ENCODE data around the gene TMEM31. TPM values are rescaled to one million over a fixed set of nuclear protein-coding genes. Genes with fewer than 3 reads are reported as not detected.

The TMEM31 gene
- total and polyA plus RNA-seq, 9 donors: 0.35 to 1.1 (median 0.68) TPM; not detected in 1

DNA sequence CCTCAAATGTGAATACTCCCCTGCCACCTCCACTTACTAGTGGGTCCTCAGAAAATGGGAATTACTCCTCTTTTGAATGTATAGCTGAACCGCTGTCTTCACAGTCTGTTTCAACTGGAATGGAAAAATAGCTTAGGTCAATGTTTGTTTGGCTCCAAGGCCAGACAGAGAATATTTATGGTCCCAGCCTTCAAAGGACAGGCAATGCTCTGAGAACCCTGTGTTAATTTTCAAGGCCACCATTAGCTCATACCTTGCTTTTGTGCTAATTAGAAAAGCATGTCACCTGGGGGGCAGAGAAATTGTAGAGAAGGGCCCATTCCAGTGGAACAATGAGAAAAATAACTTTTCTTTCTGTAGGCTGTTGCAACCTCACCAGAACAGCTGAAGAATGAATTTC is 19.6 kb upstream of the TMEM31 start:
- TF ChIP-seq EP300 (IDR thresholded peaks at IDR 0.05) (no peak), POLR2A (IDR thresholded peaks at IDR 0.05) (no peak)
- TF ChIP-seq, protein P1, sequence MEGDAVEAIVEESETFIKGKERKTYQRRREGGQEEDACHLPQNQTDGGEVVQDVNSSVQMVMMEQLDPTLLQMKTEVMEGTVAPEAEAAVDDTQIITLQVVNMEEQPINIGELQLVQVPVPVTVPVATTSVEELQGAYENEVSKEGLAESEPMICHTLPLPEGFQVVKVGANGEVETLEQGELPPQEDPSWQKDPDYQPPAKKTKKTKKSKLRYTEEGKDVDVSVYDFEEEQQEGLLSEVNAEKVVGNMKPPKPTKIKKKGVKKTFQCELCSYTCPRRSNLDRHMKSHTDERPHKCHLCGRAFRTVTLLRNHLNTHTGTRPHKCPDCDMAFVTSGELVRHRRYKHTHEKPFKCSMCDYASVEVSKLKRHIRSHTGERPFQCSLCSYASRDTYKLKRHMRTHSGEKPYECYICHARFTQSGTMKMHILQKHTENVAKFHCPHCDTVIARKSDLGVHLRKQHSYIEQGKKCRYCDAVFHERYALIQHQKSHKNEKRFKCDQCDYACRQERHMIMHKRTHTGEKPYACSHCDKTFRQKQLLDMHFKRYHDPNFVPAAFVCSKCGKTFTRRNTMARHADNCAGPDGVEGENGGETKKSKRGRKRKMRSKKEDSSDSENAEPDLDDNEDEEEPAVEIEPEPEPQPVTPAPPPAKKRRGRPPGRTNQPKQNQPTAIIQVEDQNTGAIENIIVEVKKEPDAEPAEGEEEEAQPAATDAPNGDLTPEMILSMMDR (IDR thresholded peaks at IDR 0.05): no peak
- Histone ChIP-seq H3K4me3 (no peak overlapping the region), H3K4me1 (ENCODE audit: insufficient read depth) (no peaks in the 10 kb centered on the region), H3K36me3 (no peaks in the 10 kb centered on the region), H3K9me3 (no peaks in the 10 kb centered on the region), H3K27me3 (no peaks in the 10 kb centered on the region), H3K27ac (no peak overlapping the region)
- WGBS, 3 donors: 77 to 86% (median 86%) methylated on average over 1 of the region's 1 CpG
- DNase-seq: no peak
- intact Hi-C loops (cut with DNase I): loop anchor here in 2 of 4 donors (10.0 kb wide), 1 partner anchor 124 kb away; no protein-coding TSS in a partner anchor

DNA sequence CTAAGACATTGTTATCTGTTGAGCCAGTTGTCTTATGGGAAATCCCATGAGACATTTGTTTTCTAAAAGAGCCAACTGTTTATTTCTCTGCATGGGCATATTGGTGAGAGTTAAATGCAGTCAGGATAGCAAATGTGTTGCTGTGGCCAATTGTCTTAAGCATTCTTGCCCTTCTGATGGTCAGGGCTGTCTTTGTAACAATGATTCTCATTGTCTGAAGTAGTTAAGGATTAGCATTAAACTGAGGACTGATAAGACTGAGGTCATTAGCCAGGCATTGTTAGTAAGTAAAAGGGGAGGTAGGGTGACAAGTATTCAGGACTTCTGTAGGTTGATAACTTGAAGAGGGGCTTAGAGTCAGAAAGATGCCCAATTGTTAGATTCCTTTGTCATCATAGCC is 13.0 kb upstream of the TMEM31 start:
- H3K27me3 ChIP-seq: no peaks in the 10 kb centered on the region
- intact Hi-C loops (cut with DNase I): loop anchor here in 2 of 4 donors (10.0 kb wide), 1 partner anchor 117 kb away; no protein-coding TSS in a partner anchor
- DNase-seq: no peak
- no peaks in the 10 kb centered on the region for H3K9me3 ChIP-seq
- no peak overlapping the region for H3K4me3 ChIP-seq
- H3K4me1 ChIP-seq (ENCODE audit: insufficient read depth): peaks cover 1% of the 10 kb centered on the region
- TF ChIP-seq POLR2A (IDR thresholded peaks at IDR 0.05) (no peak), EP300 (IDR thresholded peaks at IDR 0.05) (no peak)
- TF ChIP-seq, protein P1 (IDR thresholded peaks at IDR 0.05): no peak
- H3K27ac ChIP-seq: no peak overlapping the region
- H3K36me3 ChIP-seq: no peaks in the 10 kb centered on the region

DNA sequence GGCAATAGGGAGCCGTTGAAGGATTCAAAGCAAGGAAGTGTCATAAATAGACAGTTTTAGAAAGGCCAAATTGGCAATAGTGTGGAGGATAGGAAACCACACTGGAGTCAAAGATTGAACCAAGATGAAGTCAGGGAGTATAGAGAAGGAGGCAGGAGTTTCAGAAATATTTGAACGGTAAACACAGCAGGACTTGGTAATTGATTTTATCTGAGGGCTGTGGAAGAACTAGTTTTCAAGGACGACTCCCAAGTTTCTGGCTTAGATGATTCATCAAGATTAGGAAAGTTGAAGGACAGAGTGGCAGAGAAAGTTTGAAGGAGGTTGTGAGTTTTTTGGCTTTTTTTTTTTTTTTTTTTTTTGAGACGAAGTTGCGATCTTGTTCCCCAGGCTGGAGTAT is 11.5 kb upstream of the TMEM31 start:
- Histone ChIP-seq H3K27ac (no peak overlapping the region), H3K4me3 (no peak overlapping the region), H3K36me3 (no peaks in the 10 kb centered on the region), H3K4me1 (ENCODE audit: insufficient read depth) (peaks cover 1% of the 10 kb centered on the region), H3K27me3 (no peaks in the 10 kb centered on the region), H3K9me3 (no peaks in the 10 kb centered on the region)
- 75 to 80% (median 78%) methylated on average over 5 of the region's 5 CpGs for WGBS, 3 donors
- DNase-seq: no peak
- intact Hi-C loops (cut with DNase I): loop anchor here in 2 of 4 donors (10.0 kb wide), 1 partner anchor 116 kb away; no protein-coding TSS in a partner anchor
- TF ChIP-seq POLR2A (IDR thresholded peaks at IDR 0.05) (no peak), EP300 (IDR thresholded peaks at IDR 0.05) (no peak)

DNA sequence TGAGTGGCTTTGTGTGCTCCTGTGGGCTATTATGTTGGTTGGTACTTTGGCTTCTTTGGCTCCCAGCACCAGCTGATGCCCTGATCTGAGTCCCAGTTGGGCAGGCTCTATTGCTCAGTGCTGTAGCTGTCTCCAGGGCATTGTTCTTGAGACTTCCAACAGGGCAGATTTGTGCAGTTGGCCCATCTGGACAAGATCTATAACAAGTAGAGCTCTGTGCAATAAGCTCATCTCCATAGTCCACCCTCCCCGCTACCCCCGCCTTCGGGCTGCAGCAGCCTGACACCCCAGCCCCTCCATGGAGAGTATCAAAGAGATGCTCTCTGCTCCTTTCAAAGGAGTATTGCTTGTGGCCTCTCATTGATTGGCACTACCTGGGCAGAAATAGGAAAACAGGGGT is 5.8 kb upstream of the TMEM31 start:
- no peak for DNase-seq
- Histone ChIP-seq H3K27me3 (no peaks in the 10 kb centered on the region), H3K9me3 (no peaks in the 10 kb centered on the region), H3K4me1 (ENCODE audit: insufficient read depth) (no peaks in the 10 kb centered on the region), H3K27ac (no peak overlapping the region), H3K36me3 (no peaks in the 10 kb centered on the region), H3K4me3 (no peak overlapping the region)
- TF ChIP-seq, protein P1 (IDR thresholded peaks at IDR 0.05): no peak
- no peak for TF ChIP-seq POLR2A (IDR thresholded peaks at IDR 0.05)
- no peak for TF ChIP-seq EP300 (IDR thresholded peaks at IDR 0.05)
- WGBS, 3 donors: 84 to 95% (median 93%) methylated on average over 3 of the region's 3 CpGs
- intact Hi-C loops (cut with DNase I): no loop called here

DNA sequence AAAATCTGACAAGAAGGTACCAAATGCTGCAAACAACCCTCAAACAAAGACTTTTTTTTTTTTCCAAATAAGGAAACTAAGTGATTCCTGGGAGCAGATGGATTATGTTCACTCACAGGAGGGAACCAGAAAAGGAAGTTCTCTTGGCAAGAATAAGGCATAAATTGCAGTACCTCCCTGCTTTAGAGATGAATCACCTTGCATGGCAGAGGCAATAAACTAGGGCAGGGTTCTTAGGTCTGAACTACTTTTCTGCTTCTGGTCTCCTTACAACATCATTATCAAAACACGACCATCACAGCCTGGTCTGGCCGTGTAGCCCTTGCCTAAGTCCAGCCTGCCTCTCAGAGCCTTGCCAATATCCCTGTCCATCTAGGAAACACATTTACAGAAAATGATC is 6.3 kb downstream of the TMEM31 start:
- H3K9me3 ChIP-seq: no peaks in the 10 kb centered on the region
- H3K36me3 ChIP-seq: no peaks in the 10 kb centered on the region
- H3K27ac ChIP-seq: no peak overlapping the region
- intact Hi-C loops (cut with DNase I): loop anchor here in 1 of 4 donors (10.0 kb wide), 1 partner anchor 98 kb away; no protein-coding TSS in a partner anchor
- TF ChIP-seq, protein P1 (IDR thresholded peaks at IDR 0.05): no peak
- TF ChIP-seq POLR2A (IDR thresholded peaks at IDR 0.05) (no peak), EP300 (IDR thresholded peaks at IDR 0.05) (no peak)
- no peaks in the 10 kb centered on the region for H3K4me1 ChIP-seq (ENCODE audit: insufficient read depth)
- 20 to 41% (median 24%) methylated on average over 2 of the region's 2 CpGs for WGBS, 3 donors
- H3K4me3 ChIP-seq: no peak overlapping the region
- no peaks in the 10 kb centered on the region for H3K27me3 ChIP-seq
- DNase-seq: peak in 1 of 5 donors; percentile 19

Data from ovary (tissue), 9 donors.